Endothelial cell of umbilical vein (primary cell): ENCODE measurements around the gene RTN4IP1.

ENCODE experiments used
- JUN ChIP-seq: IDR thresholded peaks from 2 replicates; pipeline ENCODE4 v1.6.1; 2011; ENCODE audit warnings: borderline replicate concordance, low read depth; ENCODE audit not compliant: insufficient read length, insufficient read depth
- POLR2A ChIP-seq: IDR thresholded peaks from 2 replicates; pipeline ENCODE4 v1.6.1; 2012; ENCODE audit warnings: low read depth, mild to moderate bottlenecking, control low read depth, low read length
- POLR2AphosphoS5 ChIP-seq: IDR thresholded peaks from 2 replicates; pipeline ENCODE4 v1.6.1; 2012; ENCODE audit warnings: low read depth, mild to moderate bottlenecking, control low read depth, low read length, moderate library complexity; ENCODE audit not compliant: insufficient read depth
- TF ChIP-seq, protein P1 (sequence below), 2 donors: IDR thresholded peaks; 1 replicate in 1 of 2; 2 replicates in 1 of 2; pipeline ENCODE4 v1.5.1; 2011; ENCODE audit warnings: low read length in 2 of 2, mild to moderate bottlenecking in 2 of 2, moderate library complexity in 2 of 2, control low read depth in 1 of 2, inconsistent platforms in 1 of 2, low read depth in 1 of 2; ENCODE audit not compliant: insufficient read depth in 1 of 2; ENCODE audit errors: extremely low read depth in 1 of 2

DNA sequence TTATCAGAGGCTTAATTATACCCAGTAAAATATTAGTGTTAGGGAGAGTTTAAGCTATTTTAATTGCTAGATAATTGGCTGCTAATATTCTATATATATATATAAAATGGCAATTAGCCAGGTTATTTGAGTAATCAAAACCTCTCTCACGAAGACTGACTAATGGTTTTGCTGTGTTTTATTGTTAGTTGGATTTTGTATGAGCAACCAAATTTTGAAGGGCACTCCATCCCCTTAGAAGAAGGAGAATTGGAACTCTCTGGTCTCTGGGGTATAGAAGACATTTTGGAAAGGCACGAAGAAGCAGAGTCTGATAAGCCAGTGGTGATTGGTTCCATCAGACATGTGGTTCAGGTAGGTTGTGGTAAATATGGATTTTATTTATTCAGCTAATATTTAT, 102.2 kb downstream of the RTN4IP1 start:
- TF ChIP-seq, protein P1, sequence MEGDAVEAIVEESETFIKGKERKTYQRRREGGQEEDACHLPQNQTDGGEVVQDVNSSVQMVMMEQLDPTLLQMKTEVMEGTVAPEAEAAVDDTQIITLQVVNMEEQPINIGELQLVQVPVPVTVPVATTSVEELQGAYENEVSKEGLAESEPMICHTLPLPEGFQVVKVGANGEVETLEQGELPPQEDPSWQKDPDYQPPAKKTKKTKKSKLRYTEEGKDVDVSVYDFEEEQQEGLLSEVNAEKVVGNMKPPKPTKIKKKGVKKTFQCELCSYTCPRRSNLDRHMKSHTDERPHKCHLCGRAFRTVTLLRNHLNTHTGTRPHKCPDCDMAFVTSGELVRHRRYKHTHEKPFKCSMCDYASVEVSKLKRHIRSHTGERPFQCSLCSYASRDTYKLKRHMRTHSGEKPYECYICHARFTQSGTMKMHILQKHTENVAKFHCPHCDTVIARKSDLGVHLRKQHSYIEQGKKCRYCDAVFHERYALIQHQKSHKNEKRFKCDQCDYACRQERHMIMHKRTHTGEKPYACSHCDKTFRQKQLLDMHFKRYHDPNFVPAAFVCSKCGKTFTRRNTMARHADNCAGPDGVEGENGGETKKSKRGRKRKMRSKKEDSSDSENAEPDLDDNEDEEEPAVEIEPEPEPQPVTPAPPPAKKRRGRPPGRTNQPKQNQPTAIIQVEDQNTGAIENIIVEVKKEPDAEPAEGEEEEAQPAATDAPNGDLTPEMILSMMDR (IDR thresholded peaks at IDR 0.05; ENCODE audit: extremely low read depth in 1 of 2, insufficient read depth in 1 of 2, low read depth in 1 of 2, low read length in 2 of 2), result no peak
- TF ChIP-seq JUN, result no peak
- TF ChIP-seq POLR2A, result no peak
- TF ChIP-seq POLR2AphosphoS5, result no peak
